ENCODE results near the gene KLHDC1.

- TF ChIP-seq, protein P1, sequence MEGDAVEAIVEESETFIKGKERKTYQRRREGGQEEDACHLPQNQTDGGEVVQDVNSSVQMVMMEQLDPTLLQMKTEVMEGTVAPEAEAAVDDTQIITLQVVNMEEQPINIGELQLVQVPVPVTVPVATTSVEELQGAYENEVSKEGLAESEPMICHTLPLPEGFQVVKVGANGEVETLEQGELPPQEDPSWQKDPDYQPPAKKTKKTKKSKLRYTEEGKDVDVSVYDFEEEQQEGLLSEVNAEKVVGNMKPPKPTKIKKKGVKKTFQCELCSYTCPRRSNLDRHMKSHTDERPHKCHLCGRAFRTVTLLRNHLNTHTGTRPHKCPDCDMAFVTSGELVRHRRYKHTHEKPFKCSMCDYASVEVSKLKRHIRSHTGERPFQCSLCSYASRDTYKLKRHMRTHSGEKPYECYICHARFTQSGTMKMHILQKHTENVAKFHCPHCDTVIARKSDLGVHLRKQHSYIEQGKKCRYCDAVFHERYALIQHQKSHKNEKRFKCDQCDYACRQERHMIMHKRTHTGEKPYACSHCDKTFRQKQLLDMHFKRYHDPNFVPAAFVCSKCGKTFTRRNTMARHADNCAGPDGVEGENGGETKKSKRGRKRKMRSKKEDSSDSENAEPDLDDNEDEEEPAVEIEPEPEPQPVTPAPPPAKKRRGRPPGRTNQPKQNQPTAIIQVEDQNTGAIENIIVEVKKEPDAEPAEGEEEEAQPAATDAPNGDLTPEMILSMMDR (IDR thresholded peaks at IDR 0.05), result no peak
- no peak for TF ChIP-seq POLR2A (IDR thresholded peaks at IDR 0.05)
Observed at GRCh38 chr14:49703965-49704364, 11.0 kb downstream of the KLHDC1 start.

Data from thyroid gland (tissue), 4 donors.